Left lobe of liver (tissue), 2 donors: ENCODE data around the gene CPE. TPM values are rescaled to one million over a fixed set of nuclear protein-coding genes. Genes with fewer than 3 reads are reported as not detected.

Experiments used
- ATAC-seq: fragments of 200-7000 bp; cut with Tn5 transposase; one replicate; pipeline ENCODE4 v1.9.1; 2020; ENCODE audit warnings: mild to moderate bottlenecking, moderate library complexity
- DNase-seq: peaks from one replicate; pipeline ENCODE4 v3.0.0-alpha.2; 2020; ENCODE audit warnings: low spot score
- total RNA-seq: library from RNA; stranded (reverse); gene quantifications from one replicate; pipeline ENCODE4 v1.2.1, GENCODE V29; 2021
- donor health status: DM: no; HTN: no; CAD: no; lungs with moderate emphysema.
- donor health status: DM: no; HTN: yes; CAD: no.

The CPE gene
- total RNA-seq, 1 donor from 2014 or later, result 15.9 TPM

DNA sequence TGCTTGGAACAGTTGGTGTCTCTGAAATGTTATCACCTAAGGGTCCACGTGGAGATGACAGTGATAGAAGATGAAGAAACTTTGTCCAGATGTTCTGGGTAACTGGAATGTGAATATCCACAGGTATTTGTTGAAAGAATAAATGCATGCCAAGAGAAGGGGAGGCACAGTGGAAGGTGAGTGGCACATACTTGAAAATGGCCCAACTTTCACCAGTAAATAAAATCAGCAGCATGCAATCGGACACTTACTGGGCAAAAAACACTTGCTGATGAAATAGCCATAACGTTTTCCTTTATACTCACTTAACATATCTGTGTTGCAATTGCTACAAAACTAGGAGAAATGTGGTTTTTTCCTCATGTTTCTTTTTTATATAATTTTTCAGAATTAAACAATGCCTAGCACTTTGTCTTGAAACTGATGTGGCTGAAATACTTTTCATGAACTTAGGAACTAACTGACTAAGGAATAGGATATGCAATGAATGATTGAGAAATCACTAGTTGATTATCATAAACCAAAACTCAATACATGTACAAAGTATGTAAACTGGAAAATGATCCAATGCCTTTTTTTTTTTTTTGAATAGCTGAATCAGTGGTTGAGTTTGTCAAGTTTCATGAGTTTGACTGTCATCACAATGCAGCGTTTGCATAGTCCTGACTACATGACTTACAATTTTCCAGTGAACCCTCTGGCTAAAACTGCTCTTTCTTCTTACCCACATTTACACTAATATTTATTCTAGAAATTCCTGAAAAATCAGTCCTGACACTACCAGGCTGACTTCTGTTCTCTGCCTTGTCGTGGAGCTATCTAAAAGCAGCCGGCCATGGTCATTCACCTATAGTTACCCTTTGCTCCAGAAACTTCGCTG is 127.4 kb downstream of the CPE start:
- DNase-seq (no peak), ATAC-seq (no peak)

DNA sequence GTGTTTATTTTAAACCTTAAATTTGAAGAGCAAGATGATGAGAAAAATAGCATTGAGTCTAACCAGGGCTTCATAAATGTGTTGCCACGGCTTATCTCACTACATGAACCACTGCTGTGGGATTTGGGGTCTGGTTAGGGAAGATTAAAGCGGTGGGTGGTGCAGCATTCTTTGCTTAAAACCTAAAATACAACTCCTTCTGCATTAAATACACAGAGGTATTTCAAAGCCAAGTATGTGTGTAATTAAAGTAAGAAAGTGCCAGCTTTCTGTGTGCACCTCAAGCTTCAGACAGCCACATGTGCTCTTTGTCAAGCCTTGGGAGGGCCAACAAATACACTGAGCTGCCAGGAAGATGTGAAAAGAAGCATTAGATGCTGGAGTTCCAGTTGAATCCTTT is 128.0 kb downstream of the CPE start:
- no peak for ATAC-seq
- DNase-seq, result no peak

DNA sequence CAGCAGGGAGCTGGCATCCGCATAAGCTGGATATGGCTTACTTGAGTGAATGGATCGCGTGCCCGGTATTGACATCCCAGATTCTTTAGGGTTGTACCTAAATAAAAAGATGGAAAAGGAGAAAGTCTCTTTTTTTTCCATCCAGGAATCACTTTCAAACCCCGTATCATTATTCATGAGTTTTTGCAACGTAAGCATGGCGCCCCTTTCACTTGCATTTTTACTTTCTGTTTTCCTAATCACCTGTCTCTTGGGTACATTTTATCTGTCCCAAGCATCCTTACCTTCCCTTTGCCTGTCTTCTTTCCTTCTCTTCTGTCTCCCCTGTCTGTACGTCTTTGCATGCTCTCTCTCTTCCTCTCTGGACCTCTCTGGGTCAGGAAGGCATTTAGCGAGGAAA is 128.6 kb downstream of the CPE start:
- DNase-seq, result no peak
- ATAC-seq, result no peak

DNA sequence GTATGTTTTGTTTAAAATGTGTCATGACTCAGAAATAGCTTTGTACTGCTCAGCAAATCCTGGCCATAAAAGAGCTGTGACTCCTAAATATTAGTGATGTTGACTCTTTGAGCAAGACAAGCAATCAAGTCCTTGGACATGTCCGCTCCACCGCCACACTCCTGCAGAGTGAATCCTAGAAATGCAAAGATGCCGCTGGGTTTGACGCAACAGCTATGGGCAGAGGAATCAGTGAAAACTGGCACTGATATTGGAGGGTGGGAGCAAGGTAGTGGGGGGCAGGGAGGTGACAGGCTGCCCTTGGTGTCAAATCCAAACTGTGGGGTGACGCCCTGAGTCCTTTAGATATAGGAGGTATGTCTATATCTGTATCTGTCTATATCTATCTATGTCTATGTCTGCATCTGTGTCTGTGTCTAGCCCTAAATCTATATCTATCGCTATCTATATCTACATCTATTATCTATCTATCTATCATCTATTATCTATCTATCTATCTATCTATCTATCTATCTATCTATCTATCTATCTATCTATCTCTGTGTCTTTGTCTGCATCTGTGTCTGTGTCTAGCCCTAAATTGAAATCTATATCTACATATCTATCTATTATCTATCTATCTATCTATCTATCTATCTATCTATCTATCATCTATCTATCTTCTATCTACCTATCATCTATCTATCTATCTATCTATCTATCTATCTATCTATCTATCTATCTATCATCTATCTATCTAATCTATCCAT is 129.7 kb downstream of the CPE start:
- DNase-seq, result no peak
- no peak for ATAC-seq

- DNase-seq (no peak), ATAC-seq (no peak)
Measured at GRCh38 chr4:165512424-165512823, 133.6 kb downstream of the CPE start.

DNA sequence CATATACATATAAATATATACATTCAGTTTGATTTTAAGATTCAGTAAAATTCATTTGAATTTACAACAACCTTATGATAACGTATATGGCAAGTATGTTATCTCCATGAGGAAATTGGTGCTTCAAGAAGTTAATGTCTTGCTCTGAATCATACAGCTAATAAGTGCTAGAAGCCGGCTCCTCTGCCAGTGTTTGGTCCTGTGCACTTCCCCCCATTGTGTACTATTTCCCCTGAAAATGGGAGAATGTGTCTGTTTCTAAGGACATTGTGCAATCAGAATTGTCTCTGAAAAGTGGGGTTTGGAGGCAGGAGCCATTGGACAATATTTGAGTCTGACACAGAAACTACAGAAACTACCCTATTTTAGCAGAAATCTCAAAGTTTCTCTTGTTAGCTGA is 135.9 kb downstream of the CPE start:
- ATAC-seq, result no peak
- DNase-seq, result no peak

- DNase-seq (no peak), ATAC-seq (no peak)
Measured at GRCh38 chr4:165515201-165515600, 136.4 kb downstream of the CPE start.

- ATAC-seq, result no peak
- no peak for DNase-seq
Measured at GRCh38 chr4:165516281-165516833, 137.5 kb downstream of the CPE start.

DNA sequence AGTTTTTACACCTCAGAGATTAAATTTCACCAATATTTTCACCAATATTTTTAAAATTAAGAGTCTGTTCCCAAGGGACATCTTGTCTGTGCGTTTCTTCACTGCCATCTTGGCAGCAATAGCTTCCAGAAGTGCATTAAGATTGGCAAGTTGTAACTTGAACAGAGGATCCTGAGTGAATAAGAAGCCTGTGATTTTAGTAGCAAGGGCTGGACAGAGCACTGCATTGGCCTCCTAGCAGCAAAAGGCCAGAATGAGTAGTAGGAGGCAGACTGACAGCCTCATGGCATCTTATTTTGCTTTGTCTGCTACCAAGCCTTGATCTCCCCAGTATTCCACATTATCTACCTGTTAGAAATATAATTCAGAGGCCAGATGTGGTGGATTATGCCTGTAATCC is 138.4 kb downstream of the CPE start:
- ATAC-seq (no peak), DNase-seq (no peak)

DNA sequence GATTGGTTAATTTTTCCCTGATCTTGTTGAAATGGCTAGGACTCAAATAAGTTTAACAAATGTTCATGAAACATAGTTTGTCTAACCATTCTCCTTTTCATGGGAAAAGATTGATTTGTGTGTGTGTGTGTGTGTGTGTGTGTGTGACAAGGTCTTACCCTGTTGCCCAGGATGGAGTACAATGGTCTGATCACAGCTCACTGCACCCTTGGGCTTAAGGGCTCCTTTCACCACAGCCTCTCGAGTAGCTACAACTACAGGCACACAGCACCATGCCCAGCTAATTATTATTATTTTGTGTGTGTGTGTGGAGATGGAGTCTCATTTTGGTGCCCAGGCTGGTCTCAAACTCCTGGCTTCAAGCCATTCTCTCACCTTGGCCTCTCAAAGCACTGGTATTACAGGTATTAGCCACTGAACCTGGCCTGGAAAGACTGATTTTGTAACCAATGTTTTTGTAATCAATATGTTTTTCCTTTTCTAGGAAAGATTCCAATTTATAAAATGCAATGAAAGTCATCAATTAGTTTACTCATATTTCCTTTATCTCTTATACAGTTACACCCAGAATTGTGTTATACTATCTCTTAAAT is 139.3 kb downstream of the CPE start:
- DNase-seq, result peak; percentile 46
- ATAC-seq, result peak; percentile 82

DNA sequence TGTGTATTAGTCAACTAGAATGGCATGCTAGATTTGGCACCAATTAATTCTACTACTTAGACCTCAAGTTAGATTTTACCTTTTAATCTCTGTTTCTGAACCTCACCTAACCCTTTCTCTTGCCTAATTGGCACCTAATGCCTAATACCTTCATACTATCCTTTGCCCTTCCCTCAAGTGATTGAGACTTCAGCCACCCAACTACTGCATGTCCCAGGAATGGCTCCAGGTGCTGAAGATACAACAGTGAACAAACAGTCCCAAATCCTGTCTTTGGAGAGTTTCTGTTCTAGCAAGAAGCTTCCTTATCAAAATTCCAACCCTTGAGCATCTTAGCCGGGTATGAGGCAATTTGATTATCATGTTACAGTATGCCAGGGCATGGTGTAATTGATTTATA is 139.9 kb downstream of the CPE start:
- ATAC-seq (peak; percentile 63), DNase-seq (no peak)

DNA sequence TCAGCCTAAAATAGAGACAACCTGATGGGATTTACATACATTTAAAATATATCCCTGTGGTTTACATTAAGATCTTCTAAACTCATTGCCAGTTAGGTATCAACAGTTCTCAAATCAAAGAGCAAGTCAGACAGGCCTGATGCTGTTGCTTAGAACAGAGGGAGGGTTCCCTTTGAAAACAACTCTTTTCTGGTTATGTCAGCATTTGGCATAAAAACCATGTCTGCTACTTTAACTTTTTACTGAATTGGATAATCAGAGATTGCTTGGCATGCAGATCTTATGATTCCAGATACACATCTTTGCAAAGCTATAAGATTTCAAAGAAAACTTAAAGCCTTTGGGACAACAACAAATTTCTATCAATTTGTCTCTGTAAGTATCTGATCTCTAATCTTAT is 140.8 kb downstream of the CPE start:
- no peak for ATAC-seq
- DNase-seq, result no peak

- ATAC-seq (no peak), DNase-seq (no peak)
Measured at GRCh38 chr4:165520086-165520485, 141.3 kb downstream of the CPE start.

- no peak for ATAC-seq
Measured at GRCh38 chr4:165522050-165522449, 143.2 kb downstream of the CPE start.

DNA sequence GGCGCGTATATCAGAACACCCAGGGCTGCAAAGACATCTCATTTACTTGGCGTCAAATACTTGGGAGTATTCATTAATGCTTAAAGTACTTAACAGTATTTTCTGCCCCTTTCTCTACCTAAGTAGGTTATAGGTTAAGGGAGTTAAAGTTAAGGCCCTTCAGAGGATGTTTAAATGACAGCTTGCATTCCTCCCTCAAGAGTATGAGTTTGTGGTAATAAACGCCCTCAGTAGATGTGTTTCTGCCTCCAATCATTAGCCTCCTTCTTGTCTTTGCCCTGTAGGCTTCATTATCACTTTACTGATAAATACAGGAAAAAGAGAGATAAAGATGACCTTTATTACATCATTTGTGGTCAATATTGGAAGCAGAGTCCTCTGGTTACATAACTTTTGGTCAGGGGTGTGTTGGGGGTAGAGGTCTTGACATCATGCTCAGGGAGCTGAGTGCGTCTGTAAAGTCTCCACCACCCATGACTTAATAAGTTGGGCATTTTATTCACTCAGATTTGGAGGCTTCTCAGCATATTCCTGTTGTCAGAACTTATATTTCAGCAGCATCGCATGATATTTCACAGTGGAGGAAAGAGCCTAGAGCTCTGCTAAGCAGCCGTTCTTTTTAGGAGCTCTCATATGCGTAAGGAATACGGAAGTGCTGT is 145.9 kb downstream of the CPE start:
- DNase-seq (no peak), ATAC-seq (peak; percentile 34)

More at GRCh38 chr4:165522050-165522449, 143.2 kb downstream of the CPE start:
- no peak for DNase-seq

DNA sequence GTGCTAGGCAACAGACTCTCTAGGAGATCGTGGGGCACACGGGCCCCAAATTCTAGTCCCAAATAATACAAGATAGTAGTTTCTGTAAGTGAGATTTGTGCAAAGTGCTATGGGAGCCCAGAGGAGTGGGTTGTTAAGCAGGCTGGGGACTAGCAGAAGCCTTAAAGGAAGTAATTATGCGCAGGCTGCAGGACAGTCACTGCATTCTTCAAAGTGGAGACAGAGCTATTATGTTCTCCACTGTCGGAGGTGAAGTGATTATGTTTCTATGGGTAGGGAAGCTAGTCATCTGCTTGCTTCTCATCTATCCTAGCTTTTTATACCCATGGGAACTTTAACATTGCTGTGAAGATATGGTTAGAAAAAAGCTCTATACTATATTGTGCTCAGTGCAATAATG is 154.2 kb downstream of the CPE start:
- DNase-seq (no peak), ATAC-seq (no peak)

GRCh38 chr4:165537028-165537648 is 158.3 kb downstream of the CPE start:
- ATAC-seq, result peak; percentile 83
- DNase-seq, result no peak

DNA sequence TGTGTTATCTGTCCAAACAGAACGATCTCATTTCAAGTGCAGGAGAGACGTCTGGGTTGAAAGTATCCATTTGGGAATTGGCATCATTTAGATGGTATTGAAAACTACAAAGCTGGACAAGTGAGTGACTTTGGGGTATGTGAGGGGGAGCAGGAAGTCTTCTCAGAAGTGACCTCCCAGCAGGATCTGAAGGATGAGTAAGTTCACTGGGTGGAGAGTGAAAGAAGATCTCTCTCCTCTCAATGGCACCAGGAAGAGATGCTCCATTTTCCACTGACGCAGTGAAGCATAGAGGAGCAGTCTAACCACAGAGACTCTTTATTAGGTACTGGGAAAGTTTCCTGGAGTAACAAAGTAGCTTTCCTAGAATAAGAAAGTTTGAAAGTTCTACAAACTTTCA is 161.0 kb downstream of the CPE start:
- ATAC-seq, result no peak
- DNase-seq, result no peak

- DNase-seq, result no peak
- no peak for ATAC-seq
Measured at GRCh38 chr4:165540206-165540830, 161.5 kb downstream of the CPE start.

- ATAC-seq (no peak), DNase-seq (no peak)
Measured at GRCh38 chr4:165541851-165542459, 163.1 kb downstream of the CPE start.
